Body of pancreas (tissue), 4 donors: ENCODE measurements around the gene MAN2A1.

Source experiments
- CTCF ChIP-seq, 7 experiments: fragments of 450-650 bp in 4 of 7; fragments of 200-600 bp in 3 of 7; sonication (generic) in 3 of 7; IDR thresholded peaks; one replicate each; pipeline ENCODE4 v1.5.1; 2016 to 2019; ENCODE audit warnings: antibody characterized with exemption in 7 of 7
- POLR2A ChIP-seq, 3 donors: fragments of 450-650 bp; IDR thresholded peaks; one replicate each; pipeline ENCODE4 v1.6.1; 2016; ENCODE audit warnings: antibody characterized with exemption in 3 of 3, mild to moderate bottlenecking in 2 of 3

DNA sequence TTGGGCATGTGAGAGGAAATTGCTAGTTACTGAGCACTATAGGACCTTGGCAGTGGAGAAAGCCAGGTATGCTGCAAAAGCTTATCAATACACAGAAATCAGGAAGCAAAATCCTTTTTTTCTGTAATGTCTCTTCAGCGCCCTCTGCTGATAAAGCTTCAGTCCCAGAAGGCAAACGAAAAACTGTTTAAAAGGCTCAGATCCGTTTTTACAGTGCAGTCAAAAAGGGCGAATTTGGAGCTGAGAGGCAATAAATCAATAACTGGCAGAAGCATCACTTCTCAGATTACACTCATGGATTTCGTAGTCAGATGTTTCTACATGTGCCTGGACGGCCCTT is 1.1 kb upstream of the MAN2A1 start:
- TF ChIP-seq CTCF (IDR thresholded peaks at IDR 0.05) (peak; percentile 35 to 83 (median 76)), POLR2A (IDR thresholded peaks at IDR 0.05) (no peak)
